A549 treated with AZD2906 at 1 μM for 4 hours (cell line): ENCODE results near the gene ZNF214. TPM values are rescaled to one million over a fixed set of nuclear protein-coding genes. Genes with fewer than 3 reads are reported as not detected.

Source experiments
- total RNA-seq: library from RNA; stranded (reverse); fragments of 200-300 nt; extraction: Qiagen RNA extraction; gene quantifications from 5 replicates; pipeline ENCODE4 v1.2.3, GENCODE V29; 2022

ZNF214 gene
- 0.72 to 1.2 TPM (median 0.93 TPM) in 5 replicates for total RNA-seq

GRCh38 chr11:7020183-7020917 is at the start of gene ZNF214, which contains the start of gene NLRP14:
Gene ZNF214, minus strand, starts transcription at chr11:7020346. Its CDS starts 17,511 bp downstream, at chr11:7002835.
Gene NLRP14, plus strand, starts transcription at chr11:7020479. Its CDS starts 18,108 bp downstream, at chr11:7038587.

Other genes with a start within 250 kb of the ZNF214 start
- 0.06 to 0.11 TPM in 2 of 5 replicates, not detected in the others for gene OR2AG2, start 248.4 kb downstream of the ZNF214 start, total RNA-seq
- gene OR2AG1, start 237.3 kb downstream of the ZNF214 start, total RNA-seq = not detected in 5 replicates
- gene OR6A2, start 220.7 kb downstream of the ZNF214 start, total RNA-seq = not detected in 5 replicates
- not detected in 5 replicates for gene OR10A5, start 174.7 kb downstream of the ZNF214 start, total RNA-seq
- not detected in 5 replicates for gene OR10A2, start 157.3 kb downstream of the ZNF214 start, total RNA-seq
- gene OR10A4, start 143.7 kb downstream of the ZNF214 start, total RNA-seq = not detected in 5 replicates
- gene OR2D2, start 127.8 kb downstream of the ZNF214 start, total RNA-seq = not detected in 5 replicates
- gene OR2D3, start 99.3 kb downstream of the ZNF214 start, total RNA-seq = not detected in 5 replicates
- 0.77 to 1.1 TPM (median 0.86 TPM) in 5 replicates for gene ZNF215, start 93.9 kb downstream of the ZNF214 start, total RNA-seq
- gene NLRP14, start 133 bp upstream of the ZNF214 start, total RNA-seq = not detected in 5 replicates
- gene RBMXL2, start 68.7 kb upstream of the ZNF214 start, total RNA-seq = not detected in 5 replicates
- 0.07 to 0.17 TPM (median 0.11 TPM) in 5 replicates for gene SYT9, start 231.6 kb upstream of the ZNF214 start, total RNA-seq